HG02981 (cell line): Measurements from ENCODE around the gene INF2.
A peak's percentile ranks its signal among the peaks of the same experiment; 100 is the strongest.
"Not testable (repeated sequence)": the region's sequence is repeated elsewhere in the genome, so short reads cannot be mapped to it uniquely, and the experiment has no call there.

ENCODE experiments used
- ATAC-seq: cut with Tn5 transposase; IDR thresholded peaks from one replicate; pipeline ENCODE4 v1.9.1; 2021; ENCODE audit warnings: mild to moderate bottlenecking, moderate library complexity; ENCODE audit not compliant: unreplicated experiment

The INF2 gene

GRCh38 chr14:104717646-104718045 lies 28.2 kb downstream of the INF2 start:
- ATAC-seq, result no peak

DNA sequence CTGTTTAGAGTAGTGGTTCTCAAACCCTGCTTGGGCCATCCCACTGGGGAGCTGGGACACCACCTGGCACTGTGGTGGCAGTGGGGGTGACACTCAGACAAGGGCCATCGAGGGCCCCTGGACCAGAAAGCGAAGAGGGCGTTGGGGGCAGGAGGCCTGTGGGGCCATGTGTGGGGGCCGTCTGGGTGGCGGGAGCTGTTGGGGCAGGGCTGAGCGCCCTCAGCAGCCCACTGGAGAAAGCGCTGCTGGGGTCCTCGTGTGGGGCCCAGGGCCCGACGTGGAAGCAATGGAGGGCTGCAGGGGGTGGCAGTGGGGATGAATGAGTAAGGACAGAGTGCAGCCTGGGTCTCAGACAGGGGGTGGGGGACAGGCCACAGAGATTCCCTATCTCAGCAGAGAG lies 28.7 kb downstream of the INF2 start:
- ATAC-seq, result no peak

DNA sequence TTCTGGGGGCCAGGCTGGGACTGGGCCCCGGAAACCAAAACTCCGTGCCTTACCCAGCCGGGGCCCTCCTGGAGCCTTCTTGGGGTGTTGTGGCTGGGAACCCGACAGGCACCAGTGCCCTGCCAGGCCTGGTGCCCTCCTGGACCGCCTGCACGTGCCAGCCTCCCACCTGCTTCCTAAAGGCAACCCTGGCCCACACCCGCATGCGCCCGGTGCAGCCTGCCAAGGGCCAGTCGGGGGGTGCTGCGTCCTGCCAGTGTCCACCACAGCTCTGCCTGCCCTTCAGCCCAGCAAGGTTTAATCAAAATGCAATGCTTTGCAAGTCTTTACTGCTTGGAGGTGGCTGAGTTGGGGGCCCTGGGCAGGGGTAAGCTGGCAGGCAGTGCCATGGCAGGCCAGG lies 29.5 kb downstream of the INF2 start:
- no peak for ATAC-seq

- ATAC-seq, result no peak
These were observed 29.9 kb downstream of the INF2 start for GRCh38 chr14:104719343-104719742.

DNA sequence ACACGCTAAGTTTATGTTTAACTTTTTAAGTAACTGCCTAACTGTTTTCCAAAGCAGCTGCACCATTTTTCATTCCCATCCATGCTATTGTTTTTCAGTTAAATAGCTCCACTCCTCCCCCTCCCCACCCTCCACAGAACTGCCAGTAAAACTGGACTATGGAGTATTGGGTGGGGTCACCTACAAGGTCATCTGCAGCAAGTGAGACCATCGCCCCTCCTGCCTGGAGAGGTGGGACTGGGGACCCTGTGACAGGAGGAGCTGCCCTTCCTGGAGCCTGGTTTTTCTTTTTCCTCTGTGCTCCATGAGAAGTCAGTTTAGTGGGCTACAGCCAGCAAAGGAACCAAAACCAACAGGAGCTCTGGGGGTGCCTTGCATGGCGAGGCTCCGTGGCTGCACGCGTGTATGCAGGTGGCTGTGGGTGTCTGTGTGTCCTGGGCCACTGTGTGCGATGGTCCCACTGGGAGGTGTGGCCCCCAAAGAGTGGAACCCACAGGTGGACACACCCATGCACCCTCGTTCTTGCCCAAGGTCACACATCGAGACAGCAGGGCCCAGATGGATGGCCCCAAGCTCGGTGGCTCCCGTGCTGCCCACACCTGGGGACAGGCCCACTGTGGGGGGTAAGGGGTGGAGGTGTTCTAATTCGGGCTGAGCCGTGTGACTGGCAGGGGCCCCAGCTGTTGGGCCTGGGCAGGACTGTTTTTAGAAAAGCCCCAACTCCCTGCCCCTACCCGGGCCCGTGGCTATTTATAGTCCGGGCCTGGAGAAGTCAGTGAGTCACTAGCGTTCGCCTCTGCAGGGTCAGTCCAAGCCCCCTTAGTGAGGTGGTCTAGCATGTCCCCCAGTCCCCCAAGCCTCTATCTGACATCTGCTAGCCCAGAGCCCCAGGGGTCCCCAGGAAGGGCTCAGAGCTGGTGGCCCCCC lies 32.4 kb downstream of the INF2 start:
- ATAC-seq, result no peak

DNA sequence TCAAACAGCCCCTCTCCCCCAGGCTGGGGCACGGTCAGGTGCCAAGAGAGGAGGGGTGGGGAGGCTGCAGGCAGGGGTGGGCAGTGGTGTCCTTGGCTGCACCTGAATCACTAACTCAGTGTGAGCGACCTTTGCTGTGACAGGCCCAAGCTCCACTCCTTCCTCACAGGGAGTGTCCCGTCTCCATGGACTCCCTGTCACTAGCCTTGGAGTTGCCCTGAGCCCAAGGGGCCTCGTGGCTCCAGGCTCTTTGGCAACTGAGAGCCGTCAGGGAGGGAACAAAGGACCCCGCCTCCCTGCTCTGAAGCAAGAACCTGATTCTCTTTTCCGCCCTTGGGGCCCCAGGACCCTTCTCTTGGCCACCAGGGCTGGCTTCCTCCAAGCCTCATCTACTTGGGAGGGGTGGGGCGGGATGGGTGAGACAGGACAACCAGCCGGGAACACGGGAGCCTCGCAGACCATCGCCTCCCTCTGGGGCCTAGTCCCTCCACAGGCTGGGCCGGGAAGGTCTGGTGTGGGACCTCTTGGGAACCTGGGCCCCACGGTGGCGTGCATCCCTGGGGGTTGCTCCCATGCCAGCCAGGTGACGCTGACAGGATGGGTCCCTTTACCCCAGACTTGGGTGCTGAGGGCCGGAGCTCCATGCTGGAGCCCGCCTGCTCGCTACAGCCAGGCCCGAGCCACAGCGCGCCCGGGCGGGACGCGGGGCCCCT lies 33.7 kb downstream of the INF2 start:
- ATAC-seq, result no peak

GRCh38 chr14:104723651-104724406 lies 34.4 kb downstream of the INF2 start, which contains the start of gene ADSS1:
TSS of gene ADSS1 (plus strand) at chr14:104724229. CDS start at chr14:104724271, 42 bp downstream.
- peak; percentile 49 for ATAC-seq

DNA sequence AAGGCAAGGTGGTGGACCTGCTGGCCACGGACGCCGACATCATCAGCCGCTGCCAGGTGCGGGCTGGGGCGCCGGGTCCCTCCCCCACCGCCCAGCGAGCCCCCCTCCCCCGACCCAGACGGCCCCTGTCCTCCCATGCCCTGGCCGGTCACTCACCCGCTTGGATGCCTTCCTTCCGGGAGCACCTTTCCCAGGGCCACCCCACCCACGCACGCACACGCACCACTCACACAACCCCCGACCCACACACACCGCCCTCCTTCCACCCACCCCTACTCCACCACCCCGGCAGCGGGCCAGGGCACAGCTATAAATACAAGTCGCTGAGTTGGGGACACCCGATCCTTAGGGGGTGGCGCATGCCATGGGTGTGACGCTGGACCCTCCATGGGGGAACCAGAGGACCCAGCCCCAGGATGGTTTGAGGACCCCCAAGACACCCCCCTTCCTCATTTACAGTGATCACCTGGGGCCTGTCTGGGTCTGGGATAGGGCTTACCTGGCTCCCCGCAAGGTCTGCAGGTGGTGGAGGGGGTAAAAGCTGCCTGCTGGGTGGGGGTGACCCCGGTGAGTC lies 35.1 kb downstream of the INF2 start:
- ATAC-seq, result no peak

DNA sequence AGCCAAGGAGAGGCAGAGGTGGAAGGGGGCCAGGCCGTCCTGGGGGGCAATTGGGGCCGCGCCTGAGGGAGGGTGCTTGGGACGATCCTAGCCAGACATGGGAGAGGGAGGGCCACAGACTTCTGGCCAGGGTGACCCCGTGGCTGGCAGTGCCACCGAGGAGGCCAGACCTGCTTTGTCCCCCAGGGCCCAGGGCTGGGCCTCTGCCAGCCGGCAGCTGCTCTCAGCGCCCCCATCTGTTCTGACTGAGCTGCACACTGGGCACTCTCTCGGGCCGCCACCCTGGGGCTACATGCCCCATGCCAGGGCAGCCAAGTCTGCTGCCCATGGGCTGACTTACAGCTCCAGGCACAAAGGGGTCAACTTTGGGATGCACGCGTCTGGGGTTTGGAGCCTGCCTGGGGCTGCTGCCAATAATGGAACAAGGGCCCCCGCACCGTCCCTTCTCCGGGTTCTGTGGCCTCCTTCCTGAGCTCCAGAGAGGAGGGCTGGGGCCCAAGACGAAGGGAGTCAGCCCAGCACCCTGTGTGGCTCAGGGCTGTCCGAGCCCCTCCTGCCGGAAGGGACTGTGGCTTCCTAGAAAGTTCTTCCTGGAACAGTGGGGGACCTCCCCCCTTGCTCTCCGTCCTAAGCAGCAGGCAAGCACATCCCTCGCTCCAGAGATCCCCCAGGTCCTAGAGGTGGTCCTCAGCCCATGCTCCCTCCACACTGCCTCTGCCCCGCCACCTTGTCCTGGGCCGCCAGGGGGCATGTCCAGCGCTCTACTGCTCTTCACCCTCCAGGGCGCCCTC lies 35.8 kb downstream of the INF2 start:
- no peak for ATAC-seq

- ATAC-seq, result no peak
These were observed 36.5 kb downstream of the INF2 start for GRCh38 chr14:104725772-104726548.

DNA sequence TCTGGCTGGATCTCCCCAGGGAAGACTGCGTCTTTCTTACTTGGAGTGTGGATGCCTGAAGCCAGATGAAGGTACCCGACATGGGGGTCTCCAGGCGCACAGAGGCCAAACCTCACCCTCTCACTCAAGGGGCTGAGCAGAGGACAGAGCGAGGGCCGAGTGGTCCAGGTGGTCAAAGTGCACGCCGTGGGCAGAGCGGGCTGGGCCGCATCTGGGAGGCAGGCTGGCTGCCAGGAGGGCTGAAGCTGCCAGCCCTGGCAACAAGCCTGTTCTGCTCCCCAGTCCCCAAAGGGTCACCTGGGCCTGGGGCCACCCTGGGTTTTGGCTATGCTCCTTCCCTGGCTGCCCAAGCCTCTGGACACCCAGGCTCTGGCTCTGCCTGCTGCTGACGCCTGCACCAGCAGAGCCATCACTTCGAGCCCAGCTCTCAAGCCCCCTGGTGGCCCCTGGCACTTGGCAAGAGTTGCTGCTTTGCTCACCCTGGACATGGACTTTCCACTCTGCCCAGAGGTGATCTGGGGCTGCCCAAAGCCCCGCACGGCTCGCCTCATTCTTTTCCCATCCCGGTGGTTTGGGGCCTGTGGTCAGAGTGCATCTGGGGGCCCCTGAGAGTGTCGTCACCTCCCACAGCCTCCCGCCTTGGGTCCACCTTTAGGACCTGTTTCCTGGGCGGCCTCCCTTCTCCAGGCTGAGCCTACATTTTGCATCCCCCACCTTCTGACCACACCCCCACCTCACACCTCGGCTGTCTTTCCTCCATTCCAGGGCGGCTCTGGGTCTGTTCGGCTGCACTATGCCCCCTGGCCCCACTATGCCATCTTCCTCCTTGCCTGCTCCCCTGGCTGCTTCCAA lies 37.4 kb downstream of the INF2 start:
- ATAC-seq, result no peak

DNA sequence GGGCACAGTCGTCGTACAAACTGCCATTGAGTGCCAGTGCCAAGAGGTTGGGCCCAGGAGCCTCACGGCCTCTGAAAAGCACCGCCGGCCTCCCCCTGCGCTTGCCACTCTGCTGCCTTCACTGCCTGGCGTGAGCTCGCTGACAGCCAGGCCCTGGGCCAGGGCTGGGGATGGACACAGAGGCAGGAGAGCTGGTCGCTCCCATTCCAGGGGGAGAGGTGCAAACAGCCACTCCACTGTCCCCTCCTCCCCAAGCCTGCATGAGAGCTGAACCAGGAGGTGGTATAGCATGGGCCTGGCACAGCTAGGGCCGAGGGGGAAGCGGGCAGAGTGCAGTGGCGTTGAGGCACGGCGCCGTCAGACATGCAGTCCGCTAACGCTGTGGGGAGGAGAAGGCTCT lies 39.2 kb downstream of the INF2 start:
- ATAC-seq, result no peak

DNA sequence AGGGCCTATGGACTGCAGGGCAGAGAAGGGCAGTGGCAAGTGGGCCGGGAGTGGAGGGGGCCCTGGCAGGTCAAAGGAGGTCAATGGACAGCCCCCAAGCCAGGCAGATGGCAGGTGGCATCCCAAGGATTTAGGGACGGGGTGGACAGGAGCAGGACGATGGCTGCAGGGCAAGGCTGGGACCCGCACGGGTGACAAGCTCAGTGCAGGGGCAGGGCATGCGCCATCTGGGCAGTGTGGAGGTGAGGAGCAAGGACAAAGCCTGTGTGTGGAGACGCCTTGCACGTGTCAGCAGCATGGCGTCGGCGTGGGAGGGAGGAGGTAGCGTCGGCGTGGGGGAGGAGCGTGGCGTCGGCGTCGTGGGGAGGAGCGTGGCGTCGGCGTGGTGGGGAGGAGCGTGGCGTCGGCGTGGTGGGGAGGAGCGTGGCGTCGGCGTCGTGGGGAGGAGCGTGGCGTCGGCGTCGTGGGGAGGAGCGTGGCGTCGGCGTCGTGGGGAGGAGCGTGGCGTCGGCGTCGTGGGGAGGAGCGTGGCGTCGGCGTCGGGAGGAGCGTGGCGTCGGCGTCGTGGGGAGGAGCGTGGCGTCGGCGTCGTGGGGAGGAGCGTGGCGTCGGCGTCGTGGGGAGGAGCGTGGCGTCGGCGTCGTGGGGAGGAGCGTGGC lies 39.9 kb downstream of the INF2 start:
- not testable (repeated sequence) for ATAC-seq

DNA sequence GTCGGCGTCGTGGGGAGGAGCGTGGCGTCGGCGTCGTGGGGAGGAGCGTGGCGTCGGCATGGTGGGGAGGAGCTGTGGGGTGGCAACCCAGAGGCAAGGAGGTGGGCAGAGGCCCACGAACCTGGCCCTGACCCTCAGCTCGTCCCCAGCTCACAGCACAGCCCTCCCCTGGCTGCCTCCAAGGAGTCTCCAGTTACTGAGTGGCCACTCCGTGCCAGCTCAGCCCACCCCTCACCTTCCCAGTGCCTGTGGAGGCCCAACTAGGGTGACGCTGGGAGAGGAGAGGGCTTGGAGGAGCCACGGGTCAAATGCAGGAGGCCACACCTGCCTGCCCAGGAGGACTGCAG lies 40.4 kb downstream of the INF2 start:
- ATAC-seq, result no peak

DNA sequence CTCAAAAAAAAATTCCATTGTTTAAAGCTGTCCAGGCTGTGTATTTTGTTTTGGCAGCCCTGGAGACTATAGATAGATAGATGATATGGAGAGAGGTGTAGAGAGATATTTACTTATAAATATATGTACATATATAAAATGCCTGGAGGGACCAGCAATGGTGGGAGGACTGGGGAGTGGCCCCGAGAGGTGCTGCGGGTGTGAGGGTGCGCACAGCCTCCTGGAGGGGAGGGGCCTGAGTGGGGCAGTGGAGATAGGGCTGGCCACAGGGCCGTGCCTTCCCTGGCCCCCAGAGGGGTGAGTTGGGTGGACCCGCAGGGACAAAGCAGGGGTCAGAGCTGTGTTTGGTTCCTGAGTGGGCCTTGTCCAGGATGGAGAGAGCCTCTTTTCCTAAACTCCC lies 41.1 kb downstream of the INF2 start:
- no peak for ATAC-seq

DNA sequence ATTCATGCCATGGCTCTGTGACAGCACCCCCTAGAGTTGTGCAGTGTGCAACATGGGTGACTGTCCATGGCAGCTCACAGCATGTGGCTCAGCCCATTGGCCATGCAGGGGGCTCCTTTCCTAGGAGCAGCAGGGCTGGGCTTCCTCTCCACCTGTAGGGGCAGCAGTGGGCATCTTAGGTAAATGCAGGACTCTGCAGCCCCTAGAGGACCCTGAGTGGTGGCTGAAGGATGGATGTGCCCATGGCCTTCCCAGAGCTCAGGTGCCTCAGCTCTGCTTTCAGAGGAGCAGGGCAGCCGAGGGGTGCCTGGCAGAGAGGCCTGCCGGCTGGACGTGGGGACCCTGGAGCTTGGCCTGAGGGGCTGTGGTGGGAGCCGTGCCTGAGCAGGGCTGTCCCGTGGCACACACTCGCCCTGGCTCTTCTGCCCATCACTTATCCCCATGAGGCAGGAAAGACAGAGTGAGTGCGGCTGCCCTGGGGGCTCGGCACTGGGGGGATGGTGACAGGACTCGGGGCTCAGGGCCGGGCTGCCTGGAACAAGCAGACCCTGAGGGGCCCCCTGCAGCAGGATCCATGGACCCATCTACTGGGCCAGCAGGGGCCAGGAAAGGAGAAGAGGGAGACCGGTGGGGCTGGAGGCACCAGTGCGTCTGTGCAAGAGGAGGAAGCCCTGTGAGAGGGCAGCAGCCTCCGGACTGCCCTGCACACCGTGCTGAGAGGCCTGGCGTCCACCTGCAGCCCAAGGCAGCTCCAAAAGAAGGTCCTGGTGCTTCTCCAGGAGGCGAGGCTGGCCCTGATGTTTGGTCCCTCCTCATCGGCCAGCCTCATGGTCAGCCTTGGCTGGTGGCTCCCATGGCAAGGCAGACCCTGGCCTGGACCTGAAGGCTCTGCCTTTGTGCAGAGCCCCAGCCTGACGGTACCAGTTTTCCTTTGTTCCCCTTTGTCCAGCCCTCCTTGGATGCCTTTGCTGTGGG lies 42.2 kb downstream of the INF2 start:
- no peak for ATAC-seq

DNA sequence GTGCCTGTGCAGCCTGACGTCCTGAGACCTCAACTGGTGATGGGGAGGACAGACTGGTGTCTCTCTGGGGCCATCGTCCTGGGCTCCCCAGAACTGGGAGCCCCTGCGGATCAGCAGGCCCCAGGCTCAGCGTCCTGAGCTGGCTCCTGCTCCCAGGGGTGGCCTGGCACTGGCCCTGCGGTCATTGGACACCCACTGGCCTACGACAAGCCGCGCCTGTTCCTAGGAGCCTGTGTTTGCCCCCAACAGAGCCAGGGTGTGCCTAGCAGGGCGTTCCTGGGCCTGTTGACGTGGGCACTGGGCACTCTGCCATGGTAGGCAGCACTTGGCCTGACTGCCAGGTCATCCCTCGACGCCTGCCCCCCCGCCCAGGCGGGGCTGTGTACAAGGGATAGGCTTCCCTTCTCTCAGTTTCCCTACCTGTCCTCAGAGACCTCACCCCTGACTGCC lies 43.0 kb downstream of the INF2 start:
- no peak for ATAC-seq
